HG03520 (cell line): ENCODE data around the gene ZNF514.
"Not testable (repeated sequence)": the region's sequence is repeated elsewhere in the genome, so short reads cannot be mapped to it uniquely, and the experiment has no call there.

ENCODE experiments used
- ATAC-seq: cut with Tn5 transposase; IDR thresholded peaks from one replicate; pipeline ENCODE4 v1.9.1; 2021; ENCODE audit warnings: mild to moderate bottlenecking, moderate library complexity; ENCODE audit not compliant: unreplicated experiment

ZNF514 gene

DNA sequence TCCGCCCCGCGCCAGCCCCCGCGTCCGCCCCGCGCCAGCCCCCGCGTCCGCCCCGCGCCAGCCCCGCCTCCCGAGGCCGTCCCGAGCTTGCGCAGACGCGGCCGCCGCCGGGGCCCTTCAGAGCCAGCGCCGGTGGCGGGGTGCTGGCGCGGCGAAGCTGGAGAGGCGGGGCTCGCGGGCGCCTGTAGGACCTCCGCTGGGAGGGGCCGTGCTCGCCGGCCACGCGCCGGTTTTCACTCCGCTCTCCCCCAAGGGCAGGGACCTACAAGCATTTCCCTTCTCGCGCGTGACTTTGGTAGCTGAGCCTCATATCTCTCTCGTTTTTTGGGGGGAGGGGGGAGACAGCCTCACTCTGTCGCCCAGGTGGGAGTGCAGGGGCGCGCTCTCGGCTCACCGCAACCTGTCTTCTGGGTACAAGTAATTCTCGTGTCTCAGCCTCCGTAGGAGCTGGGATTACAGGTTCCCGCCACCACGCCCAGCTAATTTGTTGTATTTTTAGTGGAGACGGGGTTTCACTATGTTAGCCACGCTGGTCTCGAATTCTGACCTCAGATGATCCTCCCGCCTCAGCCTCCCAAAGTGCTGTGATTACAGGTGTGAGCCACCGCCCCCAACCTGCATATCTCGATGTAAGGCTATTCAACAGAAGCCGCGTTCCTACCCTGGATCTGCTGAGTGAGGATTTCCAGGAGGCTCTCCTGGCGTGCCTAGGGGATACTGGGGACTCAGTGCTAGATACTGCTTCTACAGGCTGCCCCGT lies at the start of gene ZNF514:
ZNF514 (minus strand) TSS at position 159 of the 760 bp plus-strand sequence. CDS start 6,595 bp downstream, outside the sequence.
- ATAC-seq = peak; percentile 91

DNA sequence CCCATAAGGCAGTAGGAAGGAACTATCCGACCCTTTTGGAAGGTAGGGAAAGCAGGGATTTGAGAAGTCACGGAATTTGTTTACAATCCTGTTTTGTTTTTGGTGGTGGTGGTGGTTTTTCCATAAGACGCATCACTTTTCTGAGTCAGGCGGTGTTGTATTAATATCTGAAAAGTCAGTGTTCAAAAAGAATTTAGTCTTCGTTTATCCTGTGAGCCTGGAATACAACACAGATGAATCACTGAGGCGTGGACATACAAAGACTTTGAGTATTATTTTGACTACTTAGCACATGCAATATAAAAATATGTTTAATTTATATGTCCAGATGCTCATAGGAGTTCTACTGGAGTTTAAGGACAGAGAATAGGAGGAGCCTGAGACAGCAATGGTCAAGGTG lies 48.5 kb upstream of the ZNF514 start:
- ATAC-seq = no peak

GRCh38 chr2:95207111-95207961 lies 47.7 kb upstream of the ZNF514 start, which contains the start of gene ZNF892:
TSS of gene ZNF892 (plus strand) at chr2:95207521. CDS start at chr2:95207816, 295 bp downstream.
- peak; percentile 98 for ATAC-seq

DNA sequence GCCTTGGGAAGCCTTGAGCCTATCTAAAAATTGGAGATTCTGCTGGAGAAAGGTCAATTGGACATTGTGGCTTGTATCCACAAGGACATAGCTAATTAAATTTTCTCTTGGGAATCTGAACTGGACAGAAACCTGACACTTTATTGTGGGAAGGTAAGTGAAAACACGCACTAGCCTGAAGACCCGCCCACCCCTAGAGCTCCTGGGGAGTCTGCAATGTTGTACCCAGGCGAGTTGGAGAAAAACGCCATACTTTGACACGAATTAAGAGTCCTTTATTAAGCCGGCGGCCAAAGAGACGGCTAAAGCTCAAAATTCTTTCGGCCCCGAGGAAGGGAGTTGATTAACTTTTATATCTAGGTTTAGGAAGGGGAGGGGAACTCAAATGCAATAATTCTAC lies 46.4 kb upstream of the ZNF514 start:
- ATAC-seq = no peak

- ATAC-seq = no peak
Observed at GRCh38 chr2:95204396-95204795, 44.7 kb upstream of the ZNF514 start.

DNA sequence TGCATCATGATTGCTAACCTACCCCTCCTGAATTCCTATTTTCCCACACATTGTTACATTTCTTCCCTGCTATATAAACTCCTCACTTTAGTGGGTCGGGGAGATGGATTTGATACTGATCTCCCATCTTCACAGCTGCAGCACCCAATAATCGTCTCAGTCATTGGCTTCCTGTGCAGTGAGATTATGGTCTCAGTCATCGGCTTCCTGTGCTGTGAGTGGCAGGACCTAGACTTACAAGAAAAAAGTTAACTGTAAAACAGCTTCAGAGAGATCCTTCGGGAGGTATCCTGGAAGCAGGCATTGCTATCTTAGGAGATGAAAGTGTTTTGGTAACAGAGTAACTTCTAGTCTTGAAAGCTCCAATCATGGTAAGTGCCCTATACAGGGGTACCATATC lies 44.3 kb upstream of the ZNF514 start:
- ATAC-seq = no peak

- ATAC-seq = not testable (repeated sequence)
Observed at GRCh38 chr2:95192956-95193355, 33.3 kb upstream of the ZNF514 start.

DNA sequence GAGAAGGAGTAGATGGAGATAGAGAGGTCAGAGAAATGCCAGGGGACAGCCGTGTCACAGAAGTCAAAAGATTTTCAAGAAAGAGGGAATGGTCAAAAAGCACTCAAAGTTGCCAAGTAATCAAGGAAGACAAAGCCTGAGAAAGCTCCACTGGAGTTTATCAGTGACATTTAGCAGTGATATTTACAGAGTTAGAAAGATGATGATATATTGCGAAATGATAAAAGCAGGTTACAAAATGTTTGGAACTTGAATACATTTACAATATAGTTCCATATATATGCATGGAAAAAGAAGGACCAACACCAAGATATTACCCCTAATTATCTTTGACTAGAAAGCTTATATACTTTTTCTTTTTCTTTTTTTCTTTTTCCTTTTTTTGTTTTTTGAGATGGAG lies 26.3 kb upstream of the ZNF514 start:
- no peak for ATAC-seq

GRCh38 chr2:95185197-95185596 lies 25.5 kb upstream of the ZNF514 start:
- ATAC-seq = no peak

DNA sequence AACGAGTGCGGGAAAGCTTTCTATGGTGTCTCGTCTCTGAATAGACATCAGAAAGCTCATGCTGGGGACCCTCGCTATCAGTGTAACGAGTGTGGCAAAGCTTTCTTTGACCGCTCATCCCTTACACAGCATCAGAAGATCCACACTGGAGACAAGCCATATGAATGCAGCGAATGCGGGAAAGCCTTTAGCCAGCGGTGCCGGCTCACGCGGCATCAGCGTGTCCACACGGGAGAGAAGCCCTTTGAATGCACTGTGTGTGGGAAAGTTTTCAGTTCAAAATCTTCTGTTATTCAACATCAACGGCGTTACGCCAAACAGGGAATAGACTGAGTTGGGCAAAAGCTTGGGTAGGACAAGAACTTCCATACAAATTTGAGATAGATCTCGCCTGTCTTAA lies 22.1 kb upstream of the ZNF514 start:
- no peak for ATAC-seq

DNA sequence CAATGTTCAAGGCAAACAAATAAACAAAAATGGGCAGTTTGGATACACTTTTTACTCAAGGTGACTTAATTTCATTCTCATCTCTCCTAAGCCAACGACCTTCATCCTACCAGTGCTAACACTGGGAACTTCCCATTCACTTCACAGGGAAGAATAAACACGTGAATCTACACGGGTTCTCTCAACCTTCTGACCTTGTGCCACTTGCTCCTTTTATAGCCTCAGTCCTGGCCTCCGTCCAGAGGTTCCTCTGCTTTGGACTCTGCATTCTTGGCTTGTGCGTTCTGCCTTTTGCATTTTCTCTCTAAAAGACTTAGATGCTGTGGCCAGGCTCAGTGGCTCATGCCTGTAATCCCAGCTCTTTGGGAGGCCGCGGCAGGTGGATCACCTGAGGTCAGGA lies 19.8 kb upstream of the ZNF514 start:
- no peak for ATAC-seq

GRCh38 chr2:95174031-95174542 lies 14.4 kb upstream of the ZNF514 start:
- no peak for ATAC-seq

DNA sequence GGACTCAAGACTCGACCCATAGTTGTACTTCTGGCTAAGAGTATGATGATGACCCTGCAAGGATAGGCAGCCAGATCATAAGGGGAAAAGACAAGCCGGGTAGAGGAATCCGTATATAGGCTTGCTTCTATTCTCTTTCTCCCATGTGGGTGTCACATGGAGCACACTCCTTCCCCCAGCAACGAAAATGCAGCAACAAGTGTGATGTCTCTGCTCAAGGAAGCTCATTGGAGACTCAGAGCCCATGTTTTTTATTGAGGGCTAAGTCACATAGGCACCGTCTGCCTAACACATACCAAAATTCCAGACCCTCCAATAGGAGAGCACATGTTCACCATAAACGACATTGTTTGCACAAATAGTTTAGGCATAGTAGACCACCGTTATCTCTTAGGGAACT lies 12.3 kb upstream of the ZNF514 start:
- ATAC-seq = no peak

GRCh38 chr2:95166065-95166763 lies 6.6 kb upstream of the ZNF514 start:
- ATAC-seq = peak; percentile 1

DNA sequence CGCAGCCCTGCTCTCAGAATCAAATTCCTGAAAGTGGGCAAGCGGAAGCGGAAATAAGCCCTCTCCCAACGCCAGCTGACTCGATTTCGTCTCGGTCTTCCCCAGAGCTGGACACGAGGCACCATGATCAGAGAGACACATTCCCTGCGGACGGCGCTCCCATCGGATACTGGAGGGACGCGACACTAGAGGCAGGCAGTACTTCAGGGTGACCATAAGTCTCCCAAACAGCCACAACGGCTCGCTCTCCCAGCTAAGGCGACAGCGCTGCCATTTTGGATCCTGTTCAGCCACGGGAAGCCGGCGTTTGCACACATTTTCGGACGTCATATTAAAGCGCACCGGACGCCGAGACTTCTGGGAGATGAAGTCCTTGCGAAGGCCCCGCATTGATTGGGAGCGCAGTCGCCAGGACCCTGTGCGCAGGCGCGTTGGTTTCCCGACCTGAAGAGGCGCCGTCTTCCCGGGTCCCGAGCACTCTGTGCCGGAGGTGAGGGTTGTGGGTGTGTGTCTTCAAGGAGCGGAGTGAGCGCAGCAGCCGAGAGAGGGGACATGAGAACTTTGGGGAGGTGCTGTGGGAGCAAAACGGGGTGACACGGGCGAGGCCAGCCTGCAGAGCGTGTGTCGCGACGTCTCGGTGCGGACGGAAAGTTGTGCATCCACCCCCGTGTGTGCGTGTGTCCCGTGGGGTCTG lies 5.9 kb upstream of the ZNF514 start, which contains the start of gene ZNF2:
ZNF2 (plus strand) TSS at position 439 of the 694 bp plus-strand sequence. CDS start 10,418 bp downstream, outside the sequence.
- peak; percentile 85 for ATAC-seq

- ATAC-seq = peak; percentile 9
Observed at GRCh38 chr2:95165030-95165370, 5.4 kb upstream of the ZNF514 start.

DNA sequence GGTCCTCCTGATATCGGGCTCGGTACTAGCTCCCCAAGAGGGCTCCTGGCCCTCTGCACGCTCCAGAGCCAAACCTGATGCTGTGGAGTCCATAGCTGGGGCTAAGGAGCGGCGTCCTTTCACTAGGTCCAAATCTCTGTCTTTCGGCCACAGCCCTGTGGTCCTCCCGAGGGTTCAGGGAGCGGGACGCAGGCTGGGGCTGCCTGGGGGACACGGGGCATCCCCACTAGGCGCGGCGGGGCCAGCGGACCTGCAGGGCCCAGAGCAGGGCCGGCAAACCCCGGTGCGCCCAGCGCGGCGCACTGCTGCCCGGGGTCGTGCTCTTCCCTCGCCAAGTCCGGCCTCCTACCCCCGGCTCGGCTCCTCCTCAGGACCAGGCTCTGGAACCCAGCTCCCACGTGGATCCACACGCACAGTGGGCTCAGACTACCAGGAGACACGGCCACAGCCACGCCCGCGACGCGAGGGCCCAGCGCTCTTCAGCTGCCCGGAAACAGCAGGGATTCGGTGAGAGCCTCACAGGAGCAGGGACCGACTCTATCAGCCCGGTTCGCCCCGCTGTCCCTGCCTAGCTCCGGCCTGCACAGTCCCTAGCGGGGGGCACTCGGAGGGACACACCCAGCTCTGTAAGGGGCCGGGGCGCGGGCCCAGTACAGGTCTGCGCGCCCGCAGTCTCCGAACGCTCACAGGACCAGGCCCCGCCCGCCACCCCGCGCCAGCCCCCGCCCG lies 593 bp downstream of the ZNF514 start:
- peak; percentile 37 for ATAC-seq

- ATAC-seq = no peak
Observed at GRCh38 chr2:95158441-95158840, 1.2 kb downstream of the ZNF514 start.

DNA sequence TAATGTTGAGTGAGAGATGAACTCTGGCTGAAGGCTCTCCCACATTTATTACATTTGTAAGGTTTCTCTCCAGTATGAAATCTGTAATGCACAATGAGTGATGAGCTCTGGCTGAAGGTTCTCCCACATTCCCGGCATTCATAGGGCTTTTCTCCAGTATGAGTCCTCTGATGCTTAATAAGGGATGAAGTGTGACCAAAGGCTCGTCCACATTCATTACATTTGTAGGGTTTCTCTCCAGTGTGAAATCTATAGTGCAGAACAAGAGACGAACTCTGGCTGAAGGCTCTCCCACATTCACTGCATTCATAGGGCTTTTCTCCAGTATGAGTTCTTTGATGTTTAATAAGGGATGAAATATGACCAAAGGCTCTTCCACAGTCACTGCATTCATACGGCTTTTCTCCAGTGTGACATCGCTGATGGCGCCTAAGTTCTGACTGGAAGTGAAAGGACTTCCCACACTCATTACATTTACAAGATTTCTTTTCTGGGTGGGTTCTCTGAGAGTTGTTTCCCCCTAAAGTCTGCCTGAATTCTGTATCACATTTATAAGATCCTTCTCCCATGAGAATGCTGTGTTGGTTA lies 10.2 kb downstream of the ZNF514 start:
- no peak for ATAC-seq
